H1 (cell line): ENCODE measurements around the gene HMGN1.

ENCODE experiments used
- POLR2A ChIP-seq, 2 experiments: IDR thresholded peaks; 1 replicate in 1 of 2; 2 replicates in 1 of 2; pipeline ENCODE4 v1.6.1; 2011; ENCODE audit warnings: low read depth in 2 of 2, low read length in 2 of 2, mild to moderate bottlenecking in 2 of 2; ENCODE audit errors: control extremely low read depth in 1 of 2
- POLR2AphosphoS5 ChIP-seq: IDR thresholded peaks from 2 replicates; pipeline ENCODE4 v1.6.1; 2011; ENCODE audit warnings: low read depth, low read length

GRCh38 chr21:39386194-39386593, 37.3 kb upstream of the HMGN1 start:
- TF ChIP-seq POLR2A (IDR thresholded peaks at IDR 0.05; ENCODE audit: control extremely low read depth in 1 of 2, low read depth in 2 of 2, low read length in 2 of 2) (no peak), POLR2AphosphoS5 (no peak)
